ENCODE measurements around the gene PDS5B. TPM values are rescaled to one million over a fixed set of nuclear protein-coding genes. Genes with fewer than 3 reads are reported as not detected.
"Not testable (repeated sequence)": the region's sequence is repeated elsewhere in the genome, so short reads cannot be mapped to it uniquely, and the experiment has no call there.

Gene PDS5B
- total RNA-seq, 2 experiments from 2014 or later, result 45.8 to 47.5 TPM

- Mint-ChIP-seq H3K27me3 (no peaks in the 10 kb centered on the region), H3K9me3 (no peaks in the 10 kb centered on the region), H3K27ac (no peak overlapping the region), H3K36me3 (peaks cover 11% of the 10 kb centered on the region), H3K4me3 (no peak overlapping the region), H3K4me1 (peaks cover 25% of the 10 kb centered on the region)
- DNase-seq, result no peak
Observed at GRCh38 chr13:32796754-32797153, 210.5 kb downstream of the PDS5B start.

GRCh38 chr13:32802159-32802558, 215.9 kb downstream of the PDS5B start:
- H3K9me3 Mint-ChIP-seq, result no peaks in the 10 kb centered on the region
- no peaks in the 10 kb centered on the region for H3K36me3 Mint-ChIP-seq
- no peaks in the 10 kb centered on the region for H3K27me3 Mint-ChIP-seq
- no peak overlapping the region for H3K27ac Mint-ChIP-seq
- no peaks in the 10 kb centered on the region for H3K4me1 Mint-ChIP-seq
- H3K4me3 Mint-ChIP-seq, result no peak overlapping the region
- no peak for DNase-seq

- Mint-ChIP-seq H3K36me3 (no peaks in the 10 kb centered on the region), H3K27me3 (no peaks in the 10 kb centered on the region), H3K27ac (no peak overlapping the region), H3K4me1 (no peaks in the 10 kb centered on the region), H3K4me3 (no peak overlapping the region), H3K9me3 (no peaks in the 10 kb centered on the region)
- no peak for DNase-seq
Observed at GRCh38 chr13:32804673-32805230, 218.5 kb downstream of the PDS5B start.

GRCh38 chr13:32811297-32811800, 225.1 kb downstream of the PDS5B start:
- Mint-ChIP-seq H3K27ac (peak overlapping the region; percentile 49), H3K36me3 (no peaks in the 10 kb centered on the region), H3K4me3 (peak overlapping the region; percentile 19), H3K27me3 (no peaks in the 10 kb centered on the region), H3K4me1 (peaks cover 16% of the 10 kb centered on the region), H3K9me3 (peaks cover 8% of the 10 kb centered on the region)
- no peak for DNase-seq

GRCh38 chr13:32821149-32821688, 235.0 kb downstream of the PDS5B start:
- H3K36me3 Mint-ChIP-seq, result no peaks in the 10 kb centered on the region
- DNase-seq, result no peak
- no peak overlapping the region for H3K27ac Mint-ChIP-seq
- no peak overlapping the region for H3K4me3 Mint-ChIP-seq
- no peaks in the 10 kb centered on the region for H3K27me3 Mint-ChIP-seq
- no peaks in the 10 kb centered on the region for H3K4me1 Mint-ChIP-seq
- H3K9me3 Mint-ChIP-seq, result no peaks in the 10 kb centered on the region

GRCh38 chr13:32822771-32823170, 236.5 kb downstream of the PDS5B start:
- H3K4me1 Mint-ChIP-seq, result no peaks in the 10 kb centered on the region
- no peak for DNase-seq
- H3K9me3 Mint-ChIP-seq, result no peaks in the 10 kb centered on the region
- no peaks in the 10 kb centered on the region for H3K36me3 Mint-ChIP-seq
- H3K27me3 Mint-ChIP-seq, result no peaks in the 10 kb centered on the region
- no peak overlapping the region for H3K27ac Mint-ChIP-seq
- no peak overlapping the region for H3K4me3 Mint-ChIP-seq

GRCh38 chr13:32823597-32823996, 237.3 kb downstream of the PDS5B start:
- Mint-ChIP-seq H3K36me3 (no peaks in the 10 kb centered on the region), H3K4me3 (no peak overlapping the region), H3K4me1 (no peaks in the 10 kb centered on the region)

GRCh38 chr13:32824061-32824460, 237.8 kb downstream of the PDS5B start:
- Mint-ChIP-seq H3K36me3 (no peaks in the 10 kb centered on the region), H3K27ac (no peak overlapping the region), H3K4me1 (no peaks in the 10 kb centered on the region), H3K4me3 (no peak overlapping the region), H3K27me3 (no peaks in the 10 kb centered on the region), H3K9me3 (no peaks in the 10 kb centered on the region)
- no peak for DNase-seq

More at GRCh38 chr13:32823597-32823996, 237.3 kb downstream of the PDS5B start:
- DNase-seq, result no peak
- H3K27ac Mint-ChIP-seq, result no peak overlapping the region
- H3K9me3 Mint-ChIP-seq, result no peaks in the 10 kb centered on the region
- H3K27me3 Mint-ChIP-seq, result no peaks in the 10 kb centered on the region

- Mint-ChIP-seq H3K27me3 (no peaks in the 10 kb centered on the region), H3K4me3 (no peak overlapping the region), H3K27ac (no peak overlapping the region), H3K9me3 (no peaks in the 10 kb centered on the region), H3K36me3 (no peaks in the 10 kb centered on the region), H3K4me1 (no peaks in the 10 kb centered on the region)
- DNase-seq, result no peak
Observed at GRCh38 chr13:32824675-32825074, 238.4 kb downstream of the PDS5B start.

- Mint-ChIP-seq H3K4me3 (no peak overlapping the region), H3K4me1 (no peaks in the 10 kb centered on the region), H3K27ac (no peak overlapping the region), H3K36me3 (no peaks in the 10 kb centered on the region), H3K27me3 (no peaks in the 10 kb centered on the region), H3K9me3 (no peaks in the 10 kb centered on the region)
- DNase-seq, result no peak
Observed at GRCh38 chr13:32825481-32825880, 239.2 kb downstream of the PDS5B start.

- not testable (repeated sequence) for DNase-seq
Observed at GRCh38 chr13:32826372-32826771, 240.1 kb downstream of the PDS5B start.

More at GRCh38 chr13:32826372-32826771, 240.1 kb downstream of the PDS5B start:
- not testable (repeated sequence) for H3K4me1 Mint-ChIP-seq, H3K36me3 Mint-ChIP-seq, H3K9me3 Mint-ChIP-seq, H3K27me3 Mint-ChIP-seq, H3K4me3 Mint-ChIP-seq, H3K27ac Mint-ChIP-seq

Other genes starting within 250 kb of the PDS5B start
- 10 to 100 TPM; 14.6 to 15.7 TPM for gene N4BP2L1, start 158.3 kb upstream of the PDS5B start, total RNA-seq
- 10 to 100 TPM; 66.7 to 68.8 TPM for gene N4BP2L2, start 47.7 kb upstream of the PDS5B start, total RNA-seq

Measured in activated naive CD8-positive, alpha-beta T cell treated with anti-CD3 and anti-CD28 coated beads for 36 hours (primary cell).